T-helper 1 cell treated with Interleukin-12 subunit alpha and Interleukin-12 subunit beta and Interleukin-4 antibody, amounts not matched to agents 30 μg/mL and 1 μg/mL, for 36 hours (primary cell): ENCODE data around the gene TFG.

Experiments used
- H3K27ac Mint-ChIP-seq: one replicate; pipeline ENCODE4 v1.8.0; 2021; ENCODE audit warnings: mild to moderate bottlenecking, mixed read lengths
- H3K27me3 Mint-ChIP-seq: one replicate; pipeline ENCODE4 v1.8.0; 2021; ENCODE audit warnings: low read depth, mixed read lengths
- H3K36me3 Mint-ChIP-seq: one replicate; pipeline ENCODE4 v1.8.0; 2021; ENCODE audit warnings: low read depth, mixed read lengths
- H3K4me1 Mint-ChIP-seq: one replicate; pipeline ENCODE4 v1.8.0; 2021; ENCODE audit warnings: low read depth, mixed read lengths
- H3K4me3 Mint-ChIP-seq: one replicate; pipeline ENCODE4 v1.8.0; 2021; ENCODE audit warnings: mild to moderate bottlenecking, moderate library complexity, mixed read lengths
- H3K9me3 Mint-ChIP-seq: one replicate; pipeline ENCODE4 v1.8.0; 2021; ENCODE audit warnings: mixed read lengths

TFG gene

GRCh38 chr3:100756441-100756840, 47.1 kb downstream of the TFG start:
- Mint-ChIP-seq H3K27me3 (no peaks in the 10 kb centered on the region), H3K27ac (no peak overlapping the region)

GRCh38 chr3:100759159-100759558, 49.9 kb downstream of the TFG start:
- Mint-ChIP-seq H3K27me3 (no peaks in the 10 kb centered on the region), H3K4me1 (peaks cover 9% of the 10 kb centered on the region), H3K36me3 (peaks cover 4% of the 10 kb centered on the region), H3K9me3 (no peaks in the 10 kb centered on the region), H3K4me3 (no peak overlapping the region), H3K27ac (no peak overlapping the region)

More at GRCh38 chr3:100756441-100756840, 47.1 kb downstream of the TFG start:
- Mint-ChIP-seq H3K9me3 (no peaks in the 10 kb centered on the region), H3K36me3 (peaks cover 18% of the 10 kb centered on the region), H3K4me3 (no peak overlapping the region), H3K4me1 (peaks cover 9% of the 10 kb centered on the region)

- Mint-ChIP-seq H3K27me3 (peaks cover 4% of the 10 kb centered on the region), H3K4me3 (no peak overlapping the region), H3K36me3 (peaks cover 4% of the 10 kb centered on the region), H3K9me3 (no peaks in the 10 kb centered on the region), H3K27ac (no peak overlapping the region), H3K4me1 (peaks cover 9% of the 10 kb centered on the region)
Measured at GRCh38 chr3:100759950-100760349, 50.7 kb downstream of the TFG start.

GRCh38 chr3:100760377-100760776, 51.1 kb downstream of the TFG start:
- Mint-ChIP-seq H3K4me3 (no peak overlapping the region), H3K27ac (no peak overlapping the region), H3K36me3 (peaks cover 4% of the 10 kb centered on the region), H3K9me3 (no peaks in the 10 kb centered on the region), H3K27me3 (peaks cover 4% of the 10 kb centered on the region), H3K4me1 (peaks cover 10% of the 10 kb centered on the region)

GRCh38 chr3:100761211-100761942, 52.1 kb downstream of the TFG start:
- peaks cover 4% of the 10 kb centered on the region for H3K36me3 Mint-ChIP-seq
- H3K4me3 Mint-ChIP-seq = no peak overlapping the region
- H3K9me3 Mint-ChIP-seq = no peaks in the 10 kb centered on the region
- H3K27ac Mint-ChIP-seq = no peak overlapping the region
- H3K27me3 Mint-ChIP-seq = peaks cover 4% of the 10 kb centered on the region
- H3K4me1 Mint-ChIP-seq = peaks cover 19% of the 10 kb centered on the region

GRCh38 chr3:100761951-100762350, 52.7 kb downstream of the TFG start:
- Mint-ChIP-seq H3K4me3 (no peak overlapping the region), H3K27me3 (peaks cover 4% of the 10 kb centered on the region), H3K9me3 (no peaks in the 10 kb centered on the region), H3K4me1 (peaks cover 19% of the 10 kb centered on the region), H3K36me3 (peaks cover 4% of the 10 kb centered on the region), H3K27ac (no peak overlapping the region)

GRCh38 chr3:100765437-100765975, 56.2 kb downstream of the TFG start:
- no peak overlapping the region for H3K4me3 Mint-ChIP-seq
- H3K36me3 Mint-ChIP-seq = no peaks in the 10 kb centered on the region
- H3K27me3 Mint-ChIP-seq = peaks cover 4% of the 10 kb centered on the region
- peaks cover 11% of the 10 kb centered on the region for H3K4me1 Mint-ChIP-seq
- no peaks in the 10 kb centered on the region for H3K9me3 Mint-ChIP-seq
- no peak overlapping the region for H3K27ac Mint-ChIP-seq

GRCh38 chr3:100766069-100766468, 56.8 kb downstream of the TFG start:
- H3K9me3 Mint-ChIP-seq = no peaks in the 10 kb centered on the region

GRCh38 chr3:100769693-100770092, 60.4 kb downstream of the TFG start:
- H3K36me3 Mint-ChIP-seq = no peaks in the 10 kb centered on the region
- H3K4me3 Mint-ChIP-seq = no peak overlapping the region
- peaks cover 9% of the 10 kb centered on the region for H3K4me1 Mint-ChIP-seq
- no peaks in the 10 kb centered on the region for H3K9me3 Mint-ChIP-seq
- no peak overlapping the region for H3K27ac Mint-ChIP-seq
- peaks cover 2% of the 10 kb centered on the region for H3K27me3 Mint-ChIP-seq

More at GRCh38 chr3:100766069-100766468, 56.8 kb downstream of the TFG start:
- H3K36me3 Mint-ChIP-seq = no peaks in the 10 kb centered on the region
- H3K27me3 Mint-ChIP-seq = peaks cover 4% of the 10 kb centered on the region
- no peak overlapping the region for H3K27ac Mint-ChIP-seq
- peaks cover 9% of the 10 kb centered on the region for H3K4me1 Mint-ChIP-seq
- no peak overlapping the region for H3K4me3 Mint-ChIP-seq

GRCh38 chr3:100775226-100775625, 65.9 kb downstream of the TFG start:
- no peaks in the 10 kb centered on the region for H3K9me3 Mint-ChIP-seq
- no peak overlapping the region for H3K4me3 Mint-ChIP-seq
- no peaks in the 10 kb centered on the region for H3K36me3 Mint-ChIP-seq
- H3K27me3 Mint-ChIP-seq = no peaks in the 10 kb centered on the region
- no peaks in the 10 kb centered on the region for H3K4me1 Mint-ChIP-seq
- H3K27ac Mint-ChIP-seq = no peak overlapping the region

GRCh38 chr3:100775669-100776068, 66.4 kb downstream of the TFG start:
- H3K9me3 Mint-ChIP-seq = no peaks in the 10 kb centered on the region
- no peak overlapping the region for H3K4me3 Mint-ChIP-seq
- no peak overlapping the region for H3K27ac Mint-ChIP-seq
- H3K27me3 Mint-ChIP-seq = no peaks in the 10 kb centered on the region
- H3K4me1 Mint-ChIP-seq = no peaks in the 10 kb centered on the region
- H3K36me3 Mint-ChIP-seq = no peaks in the 10 kb centered on the region

GRCh38 chr3:100776097-100776729, 66.9 kb downstream of the TFG start:
- Mint-ChIP-seq H3K9me3 (no peaks in the 10 kb centered on the region), H3K36me3 (no peaks in the 10 kb centered on the region), H3K27me3 (no peaks in the 10 kb centered on the region), H3K27ac (no peak overlapping the region), H3K4me1 (no peaks in the 10 kb centered on the region), H3K4me3 (no peak overlapping the region)

- Mint-ChIP-seq H3K27ac (no peak overlapping the region), H3K9me3 (no peaks in the 10 kb centered on the region), H3K4me3 (no peak overlapping the region), H3K4me1 (no peaks in the 10 kb centered on the region), H3K36me3 (no peaks in the 10 kb centered on the region), H3K27me3 (no peaks in the 10 kb centered on the region)
Measured at GRCh38 chr3:100776746-100777145, 67.5 kb downstream of the TFG start.

- no peaks in the 10 kb centered on the region for H3K4me1 Mint-ChIP-seq
- H3K36me3 Mint-ChIP-seq = no peaks in the 10 kb centered on the region
- no peaks in the 10 kb centered on the region for H3K27me3 Mint-ChIP-seq
- H3K4me3 Mint-ChIP-seq = no peak overlapping the region
- H3K9me3 Mint-ChIP-seq = no peaks in the 10 kb centered on the region
- no peak overlapping the region for H3K27ac Mint-ChIP-seq
Measured at GRCh38 chr3:100777271-100777670, 68.0 kb downstream of the TFG start.

- Mint-ChIP-seq H3K27me3 (no peaks in the 10 kb centered on the region), H3K36me3 (no peaks in the 10 kb centered on the region), H3K4me1 (no peaks in the 10 kb centered on the region), H3K27ac (no peak overlapping the region), H3K9me3 (peaks cover under 1% of the 10 kb centered on the region), H3K4me3 (no peak overlapping the region)
Measured at GRCh38 chr3:100779480-100779879, 70.2 kb downstream of the TFG start.
